Frontal cortex (tissue), 4 donors: Measurements from ENCODE around the gene GOLGA8F. TPM values are rescaled to one million over a fixed set of nuclear protein-coding genes. Genes with fewer than 3 reads are reported as not detected.
"Not testable (repeated sequence)": the region's sequence is repeated elsewhere in the genome, so short reads cannot be mapped to it uniquely, and the experiment has no call there.

Experiments used
- DNase-seq, 2 donors: peaks; one replicate each; pipeline ENCODE4 v3.0.0; 2012; ENCODE audit warnings: low spot score in 2 of 2
- FAIRE-seq: peaks from 2 replicates; lab custom pipeline; 2012; peaks lifted over from hg19 to GRCh38; lab: Jason Lieb, UNC
- small RNA-seq: library from RNA; depleted of rRNA; stranded (forward); fragments of <200 nt; gene quantifications from one replicate; pipeline ENCODE3, GENCODE V24; 2014
- total RNA-seq: library from RNA; depleted of rRNA; stranded (reverse); fragments of >200 nt; gene quantifications from one replicate; pipeline ENCODE4 v1.2.3, GENCODE V29; 2014
- donor health status: control.
- donor health status: control.
- donor health status: control.

The GOLGA8F gene
- not detected for total RNA-seq

DNA sequence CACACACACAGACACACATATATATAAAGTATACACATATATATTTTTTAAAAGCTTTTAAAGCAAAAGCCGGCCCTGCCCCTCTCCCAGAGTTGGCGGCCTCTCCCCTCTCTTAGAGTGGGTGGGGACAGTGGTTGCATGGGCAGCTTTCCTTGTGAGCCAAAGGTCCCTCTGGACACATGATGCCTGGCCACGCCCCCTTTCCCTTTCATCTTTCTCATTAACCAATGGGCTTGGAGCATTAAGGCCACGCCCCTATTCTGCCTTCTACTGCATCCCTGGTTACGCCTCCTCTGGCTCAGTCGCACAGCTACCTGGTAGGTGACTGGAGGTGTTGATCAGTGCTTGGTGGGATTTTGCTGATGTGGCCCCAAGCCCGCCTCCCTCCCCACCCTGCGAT lies at the start of gene GOLGA8F:
GOLGA8F (plus strand) TSS at position 301 of the 400 bp plus-strand sequence; CDS start at position 399, 98 bp downstream.
- FAIRE-seq, DNase-seq: not testable (repeated sequence)

GRCh38 chr15:28357984-28358383 lies 20.5 kb upstream of the GOLGA8F start, which contains the start of gene GOLGA6L24:
Gene GOLGA6L24 (minus strand): TSS chr15:28358084. CDS start chr15:28358023, 61 bp downstream.
- not testable (repeated sequence) for FAIRE-seq, DNase-seq

- not testable (repeated sequence) for FAIRE-seq, DNase-seq
These were observed 13.0 kb upstream of the GOLGA8F start for GRCh38 chr15:28365502-28365901.

GRCh38 chr15:28380053-28380452 lies 1.6 kb downstream of the GOLGA8F start:
- DNase-seq, FAIRE-seq: not testable (repeated sequence)

- FAIRE-seq, DNase-seq: not testable (repeated sequence)
These were observed 17.6 kb downstream of the GOLGA8F start for GRCh38 chr15:28396022-28396421.

DNA sequence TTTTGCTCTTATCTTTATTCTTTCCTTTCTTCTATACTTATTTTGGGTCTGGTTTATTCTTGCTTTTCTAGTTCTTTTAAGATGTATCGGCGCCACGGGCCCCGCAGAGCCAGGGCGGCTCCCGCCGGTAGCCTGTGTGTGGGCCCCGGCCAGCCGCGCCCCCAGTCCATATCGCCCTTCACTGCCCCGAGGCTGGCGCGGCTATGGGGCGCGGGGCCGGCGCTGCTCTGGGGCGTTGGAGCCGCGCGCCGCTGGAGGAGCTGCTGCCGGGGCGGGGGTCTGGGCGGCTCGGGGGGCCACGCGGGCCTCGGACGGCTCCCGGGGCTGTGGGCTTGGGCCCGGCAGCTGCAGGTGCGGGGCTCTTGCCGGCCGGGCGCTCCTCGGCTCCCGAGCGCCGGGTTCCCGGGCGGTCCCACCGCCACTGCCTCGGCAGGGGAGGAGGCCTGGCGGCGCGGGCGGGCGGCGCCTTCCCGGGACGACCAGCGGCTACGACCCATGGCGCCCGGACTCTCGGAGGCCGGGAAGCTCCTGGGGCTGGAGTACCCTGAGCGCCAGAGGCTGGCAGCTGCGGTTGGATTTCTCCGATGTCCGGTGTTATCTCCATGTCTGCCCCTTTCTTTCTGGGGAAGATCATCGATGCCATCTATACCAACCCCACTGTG lies 24.4 kb downstream of the GOLGA8F start:
- FAIRE-seq, DNase-seq: not testable (repeated sequence)

- not testable (repeated sequence) for DNase-seq
- FAIRE-seq: peak; percentile 81
These were observed 42.0 kb downstream of the GOLGA8F start for GRCh38 chr15:28420470-28420869.

DNA sequence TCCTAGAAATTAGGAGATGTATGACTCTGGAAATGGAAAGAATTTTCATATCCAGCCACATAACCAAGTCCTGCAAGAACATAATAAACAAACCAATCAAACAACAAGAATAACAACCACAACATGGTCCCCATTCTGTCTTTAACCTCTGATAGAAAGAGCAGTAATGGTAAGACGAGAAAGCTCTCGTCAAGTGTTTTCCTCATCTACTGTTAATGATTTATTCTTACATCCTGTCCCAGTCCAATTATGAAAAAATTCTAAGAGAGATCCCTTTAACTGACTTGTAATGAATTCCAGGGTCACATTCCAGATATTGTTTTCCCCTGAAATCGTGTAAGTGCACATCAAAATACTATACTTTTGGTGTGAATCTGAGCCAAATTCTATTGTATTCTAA lies 57.1 kb downstream of the GOLGA8F start:
- DNase-seq: not testable (repeated sequence)
- peak; percentile 52 for FAIRE-seq

Small RNA genes lying within 50 kb of the gene (small RNA-seq; reads per million reads assigned to genes)
- not detected for gene AC091304.5
- gene AC091304.6: not detected
- not detected for gene AC091304.9
- gene MIR4509-2: not detected
- not detected for gene RN7SL238P

Other genes with a start within 250 kb of the GOLGA8F start
- 65.2 TPM for gene HERC2, start 56.5 kb upstream of the GOLGA8F start, total RNA-seq
- gene GOLGA6L24, start 20.6 kb upstream of the GOLGA8F start, total RNA-seq: not detected
- gene GOLGA8G, start 154.3 kb downstream of the GOLGA8F start, total RNA-seq: not detected
- not detected for gene GOLGA6L25, start 174.9 kb downstream of the GOLGA8F start, total RNA-seq